ENCODE data around the gene RBMS3.
"Not testable (repeated sequence)": the region's sequence is repeated elsewhere in the genome, so short reads cannot be mapped to it uniquely, and the experiment has no call there.

The RBMS3 gene

DNA sequence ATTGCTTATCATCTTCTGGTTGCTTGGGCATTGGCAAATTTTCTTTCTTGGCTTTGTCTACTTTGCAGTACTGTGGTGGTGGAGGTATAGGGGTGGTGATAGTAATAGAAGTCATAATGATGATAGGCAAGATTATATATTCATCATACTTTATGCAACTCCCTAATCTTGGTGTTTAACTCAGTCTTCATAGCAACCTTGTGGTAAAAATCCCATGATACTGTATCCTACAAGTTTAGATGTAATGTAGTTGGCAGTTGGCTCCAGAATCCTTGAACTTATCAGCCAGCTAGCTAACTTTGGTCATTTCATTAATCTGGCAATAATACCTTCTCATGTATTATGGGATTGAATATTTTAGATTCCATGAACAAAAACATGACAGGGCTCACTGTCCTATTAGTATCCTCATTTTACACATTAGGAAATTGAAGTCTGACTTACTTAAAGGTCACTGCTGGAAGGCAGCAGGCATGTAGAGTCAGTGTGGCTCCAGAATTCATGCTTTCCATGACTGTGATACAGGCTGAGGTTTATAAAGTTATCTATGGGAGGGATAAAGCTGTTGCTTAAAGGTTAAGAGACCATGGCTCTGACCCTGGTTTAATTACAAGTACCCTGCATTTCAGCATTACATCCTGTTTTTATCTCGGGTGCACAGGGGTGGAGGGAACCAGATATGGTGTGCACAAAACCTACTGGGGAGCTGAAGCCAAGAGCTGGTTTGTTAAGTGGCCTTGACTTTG, 33.3 kb downstream of the RBMS3 start:
- DNase-seq: no peak

DNA sequence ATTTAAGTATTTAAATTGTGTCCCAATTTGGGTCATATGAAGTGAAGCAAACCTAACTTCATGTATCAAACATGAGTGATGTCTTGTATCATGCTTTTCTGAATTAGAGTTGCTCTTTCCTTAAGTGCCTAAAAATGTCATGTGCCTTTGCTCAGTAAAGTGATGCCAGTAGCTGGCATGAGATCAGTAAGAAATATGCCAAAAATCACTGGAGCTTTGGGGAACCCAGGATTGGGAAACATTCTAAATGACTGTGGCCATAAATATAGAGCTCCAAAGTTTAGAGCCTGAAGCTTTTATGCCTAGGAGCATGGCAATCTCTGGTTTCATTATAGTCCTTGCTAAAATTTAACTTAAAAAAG, 33.8 kb downstream of the RBMS3 start:
- no peak for DNase-seq

DNA sequence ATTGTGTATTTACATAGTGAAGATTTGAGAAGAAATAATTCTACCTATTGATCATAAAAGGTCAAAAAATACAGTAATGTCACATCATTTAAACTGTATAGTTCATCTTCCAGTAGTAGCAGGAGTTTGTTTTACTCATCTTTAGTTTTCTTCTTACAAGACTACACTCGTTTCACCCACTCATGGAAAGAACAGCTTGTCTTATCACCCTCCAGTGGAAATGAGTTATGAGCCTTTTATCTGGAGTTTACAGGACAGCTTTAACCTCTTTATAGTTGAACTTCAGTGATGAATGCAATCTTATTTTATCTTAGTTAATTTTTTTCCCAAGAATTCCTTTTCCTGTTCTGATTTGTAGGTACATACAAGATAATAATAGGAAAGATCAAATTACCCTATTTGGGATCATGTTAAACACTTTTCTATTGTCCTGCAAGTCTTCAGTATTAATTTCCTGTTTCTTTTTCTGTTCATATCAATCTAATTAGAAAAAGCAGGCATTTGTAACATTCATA, 36.8 kb downstream of the RBMS3 start:
- DNase-seq: no peak

DNA sequence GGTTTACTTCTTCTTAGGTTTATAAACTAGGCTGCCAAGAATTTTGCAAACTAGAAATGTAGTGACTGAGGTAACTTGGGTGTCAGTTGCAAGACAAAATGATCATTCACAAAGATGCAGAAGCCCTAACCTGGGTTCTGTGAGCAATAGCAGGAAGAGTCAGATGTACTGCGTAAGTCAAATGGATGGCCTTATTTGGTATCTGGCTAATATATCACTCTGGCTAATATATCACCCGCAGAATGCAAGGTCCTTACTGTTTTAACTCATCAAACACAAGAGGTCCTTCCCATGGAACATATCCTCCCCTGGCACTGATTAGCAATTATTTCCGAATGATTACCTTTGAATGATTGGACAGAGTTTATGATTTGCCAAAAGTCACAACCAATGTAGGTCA, 37.4 kb downstream of the RBMS3 start:
- DNase-seq: no peak

DNA sequence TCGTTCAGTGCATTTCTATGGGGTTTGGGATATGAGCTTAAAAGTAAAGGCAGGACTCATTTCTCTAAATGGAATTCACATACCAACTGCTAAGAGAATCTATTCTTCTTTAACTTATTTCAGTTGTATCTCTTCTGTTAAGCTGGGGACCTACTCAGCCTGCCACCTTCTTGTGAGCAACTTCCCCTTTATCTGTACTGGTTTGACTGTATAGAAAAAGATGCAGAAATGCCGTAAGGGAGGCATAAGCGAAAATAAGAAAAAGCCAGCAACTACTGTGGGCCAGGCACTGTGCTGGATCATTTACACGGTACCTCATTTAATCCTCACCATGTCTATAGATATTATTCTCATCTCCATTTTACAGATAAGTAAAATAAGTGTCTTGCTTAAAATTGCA, 38.4 kb downstream of the RBMS3 start:
- no peak for DNase-seq

DNA sequence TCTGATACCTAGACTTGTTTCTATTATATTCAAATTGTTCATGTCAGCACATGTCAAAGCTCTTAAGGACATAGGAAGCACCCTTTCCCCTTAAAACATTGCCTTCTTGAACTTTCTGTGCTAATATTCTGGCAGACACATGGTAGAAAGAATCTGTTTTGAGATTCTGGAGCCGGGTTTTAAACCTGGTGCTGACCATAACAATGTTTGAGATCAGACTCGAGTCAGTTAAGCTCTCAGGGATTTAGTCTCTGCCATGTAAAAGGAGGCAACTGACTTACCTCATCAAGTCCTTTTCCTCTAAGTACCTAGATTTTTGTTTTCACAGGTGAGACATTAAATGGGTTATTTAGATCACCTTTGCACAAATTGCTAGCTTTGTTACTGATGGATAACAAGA, 38.9 kb downstream of the RBMS3 start:
- no peak for DNase-seq

DNA sequence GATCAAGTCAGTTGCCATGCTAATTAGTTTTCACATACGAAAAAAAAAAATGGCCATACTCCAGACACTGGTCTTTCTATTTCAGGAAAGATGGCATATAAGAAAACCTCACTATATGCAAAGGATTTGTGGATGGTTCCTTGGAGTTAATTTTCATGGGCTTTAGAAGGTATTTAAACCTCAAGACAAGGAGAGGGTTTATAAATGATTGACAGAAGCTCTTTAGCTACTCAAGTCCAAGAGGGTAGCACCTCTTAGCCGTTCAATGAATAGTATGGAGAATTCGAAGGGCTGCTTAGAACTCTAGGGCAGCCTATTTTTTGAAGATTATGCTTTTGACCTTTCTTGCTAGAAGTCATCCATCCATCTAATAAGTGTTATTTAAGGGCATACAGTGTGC, 41.7 kb downstream of the RBMS3 start:
- DNase-seq: no peak

DNA sequence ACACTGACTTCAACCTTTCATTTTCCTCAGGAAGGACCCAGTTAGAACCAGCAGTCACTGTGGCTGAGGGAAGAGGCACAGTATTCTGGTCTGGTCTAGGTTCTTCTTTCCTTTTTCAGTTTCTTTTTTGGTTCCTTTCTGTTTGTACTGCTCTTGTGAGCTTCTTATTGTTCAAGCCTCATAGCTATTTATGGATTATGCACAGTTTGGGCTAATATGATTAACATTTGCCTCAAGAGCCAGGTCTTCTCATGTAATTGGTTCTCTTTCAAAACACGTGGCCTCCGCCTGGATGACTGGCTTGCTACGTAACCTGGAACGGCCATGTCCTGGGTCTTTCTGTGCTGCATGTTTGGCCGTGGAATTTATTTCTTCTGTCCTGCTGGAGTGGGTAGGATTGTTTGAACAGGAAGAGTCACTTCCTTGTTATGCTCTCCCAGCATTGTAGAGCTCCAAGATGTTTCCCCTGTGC, 43.3 kb downstream of the RBMS3 start:
- no peak for DNase-seq

DNA sequence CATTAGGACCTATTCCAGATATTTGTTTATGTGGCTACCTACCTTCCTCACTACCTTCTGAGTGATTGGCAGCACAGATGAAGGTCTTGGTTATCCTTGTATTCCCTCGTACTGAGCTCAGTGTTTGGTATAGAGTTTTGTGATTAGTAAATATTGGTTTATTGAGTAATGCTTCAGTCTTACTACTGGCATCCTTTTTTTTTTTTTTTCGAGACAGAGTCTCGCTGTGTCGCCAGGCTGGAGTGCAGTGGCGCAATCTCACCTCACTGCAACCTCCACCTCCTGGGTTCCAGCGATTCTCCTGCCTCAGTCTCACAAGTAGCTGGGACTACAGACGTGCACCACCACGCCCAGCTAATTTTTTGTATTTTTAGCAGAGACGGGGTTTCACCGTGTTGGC, 45.7 kb downstream of the RBMS3 start:
- not testable (repeated sequence) for DNase-seq

DNA sequence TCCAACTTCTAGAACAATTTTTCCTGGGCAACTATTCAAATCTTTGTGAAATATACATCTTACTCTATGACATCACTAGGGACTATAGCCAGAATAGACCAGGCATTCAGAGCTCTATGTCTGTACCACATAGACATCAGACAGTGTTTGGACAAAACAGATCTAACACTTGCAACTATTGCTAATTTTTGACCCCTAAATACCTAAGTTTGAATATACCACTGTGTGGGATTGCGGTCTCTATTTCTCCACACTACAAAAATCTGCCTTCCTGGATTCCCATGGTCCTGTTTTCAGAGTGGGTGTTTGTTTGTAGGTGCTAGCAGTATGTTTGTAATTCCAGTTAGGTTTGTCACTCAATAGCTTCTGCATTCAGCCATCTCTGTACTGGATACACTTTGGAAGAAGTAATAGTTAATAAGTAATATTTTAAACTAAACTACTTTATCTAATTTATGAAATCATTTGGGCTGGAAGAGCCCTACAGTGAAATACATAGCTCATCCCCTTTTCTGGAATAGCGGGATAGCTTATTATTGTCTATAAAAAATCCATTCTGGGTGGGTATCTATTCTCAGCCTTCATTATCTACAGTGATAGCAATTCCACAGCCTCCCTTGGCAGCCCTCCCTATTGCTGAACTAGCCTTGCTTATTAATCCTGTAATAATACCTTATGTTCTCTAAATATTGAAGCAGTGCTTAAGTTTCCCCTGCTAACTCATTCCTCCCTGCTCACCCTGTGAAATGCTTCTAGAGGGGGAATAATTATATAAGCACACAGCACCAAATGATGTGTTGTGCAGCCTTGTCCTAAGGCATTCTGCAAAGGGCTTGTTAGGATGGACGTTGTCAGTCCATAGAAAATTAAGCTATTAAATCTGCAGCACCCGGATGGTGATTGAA, 49.4 kb downstream of the RBMS3 start:
- no peak for DNase-seq

DNA sequence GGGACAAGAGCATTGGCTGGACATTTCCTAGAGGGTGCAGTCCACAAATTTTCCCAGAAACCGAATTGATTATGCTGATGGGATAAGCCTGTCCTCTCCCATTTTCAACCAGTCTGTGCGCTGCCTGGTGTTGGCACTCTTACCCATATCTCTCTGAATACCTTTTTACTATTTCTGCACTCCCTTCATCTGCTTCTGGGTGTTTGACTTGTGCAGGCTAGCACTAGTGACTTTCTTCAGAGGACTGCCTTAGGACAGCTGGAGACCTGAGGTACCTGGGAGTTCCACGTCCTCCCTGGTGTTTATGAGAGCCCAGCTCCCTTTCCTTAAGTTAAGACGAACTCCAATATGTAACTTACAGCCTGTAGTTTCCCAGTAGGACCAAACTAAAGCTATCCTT, 50.2 kb downstream of the RBMS3 start:
- no peak for DNase-seq

DNA sequence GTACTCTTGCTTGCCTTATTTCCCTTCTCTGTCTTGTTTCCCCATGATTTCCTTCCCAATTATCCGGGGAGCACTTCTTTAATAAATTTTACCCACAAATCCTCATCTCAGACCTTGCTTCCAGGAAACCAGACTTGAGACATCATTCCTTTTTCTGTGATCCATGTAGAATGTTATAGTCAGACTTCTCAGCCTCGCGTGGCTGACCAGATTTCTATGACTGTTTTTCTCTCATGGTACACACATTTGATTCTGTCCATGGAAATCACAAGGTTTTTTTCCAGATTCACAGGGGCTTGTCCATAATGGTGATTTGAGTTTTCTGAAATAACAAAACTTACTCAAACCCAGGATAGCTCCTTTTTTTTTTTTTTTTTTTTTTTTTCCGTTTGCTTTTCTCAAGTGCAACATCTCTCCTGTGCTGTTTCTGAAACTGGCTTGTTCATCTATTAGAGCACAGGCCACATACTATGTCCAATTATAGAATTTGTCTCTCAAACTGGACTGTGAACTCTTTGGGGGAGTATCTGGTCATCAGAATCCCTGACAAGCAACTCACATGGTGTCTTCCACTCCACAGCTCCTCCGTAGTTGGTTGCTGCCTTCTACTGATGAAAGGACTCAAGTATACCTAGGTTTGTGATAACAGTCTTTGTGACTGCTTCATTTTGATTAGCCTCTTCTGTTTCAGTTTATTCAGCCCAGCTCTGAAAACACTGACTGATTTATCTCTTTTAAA, 50.8 kb downstream of the RBMS3 start:
- DNase-seq: no peak

DNA sequence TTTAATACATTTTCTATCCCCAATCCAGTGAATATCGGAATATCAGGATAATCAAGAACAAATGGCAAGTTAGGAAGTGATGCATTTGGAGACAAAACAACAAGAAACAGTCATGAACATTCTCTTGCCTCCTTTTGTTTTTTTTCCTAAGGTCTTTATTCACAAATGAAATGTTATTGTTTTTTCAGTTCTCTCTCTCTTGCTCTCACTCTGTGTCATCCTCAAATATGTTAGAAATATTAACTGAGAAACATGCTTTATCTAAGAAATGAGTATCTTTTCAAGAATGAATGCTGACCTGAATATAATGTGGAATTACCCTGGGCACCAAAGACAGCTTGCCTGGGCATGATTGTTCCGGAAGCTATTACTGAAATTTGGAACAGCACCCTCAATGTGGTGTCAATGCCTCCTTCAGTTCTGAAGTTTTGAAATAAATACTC, 51.3 kb downstream of the RBMS3 start:
- no peak for DNase-seq

DNA sequence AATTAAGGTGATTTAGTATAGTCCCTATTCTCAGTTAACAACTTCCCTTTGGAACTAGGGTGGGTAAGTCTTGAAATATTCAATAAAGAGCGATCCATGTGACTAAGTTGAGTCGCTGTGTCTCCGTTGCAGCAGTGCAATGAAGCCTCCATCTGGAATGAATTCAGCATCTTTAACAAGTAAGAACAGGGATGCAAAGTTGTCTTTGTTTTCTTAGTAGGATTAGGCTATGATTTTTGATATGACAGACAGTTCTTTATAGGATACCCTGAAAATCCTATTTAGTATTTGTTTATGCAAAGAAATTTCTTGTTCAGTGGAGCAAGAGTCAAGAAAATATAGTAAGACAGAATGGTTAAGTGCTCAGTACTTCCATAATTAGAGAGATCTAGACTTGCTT, 52.7 kb downstream of the RBMS3 start:
- no peak for DNase-seq

DNA sequence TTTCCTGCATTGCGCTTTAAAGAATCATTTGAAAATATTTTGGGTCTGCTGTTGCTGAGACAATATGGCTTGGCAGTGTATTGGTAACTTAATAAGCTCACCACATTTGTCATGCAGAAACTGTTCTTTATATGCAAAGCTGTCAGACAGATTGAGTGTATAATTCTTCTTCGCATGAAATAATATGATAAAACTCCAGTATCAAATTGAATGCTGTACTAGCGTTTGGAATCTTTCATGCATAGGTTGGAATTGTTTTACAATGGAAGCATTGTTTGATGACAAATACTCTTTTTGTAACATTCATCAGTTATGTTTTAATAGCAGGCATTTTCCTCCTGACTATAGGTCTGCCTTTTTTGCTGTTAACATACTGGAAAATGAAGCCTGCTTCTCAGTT, 53.8 kb downstream of the RBMS3 start:
- no peak for DNase-seq

DNA sequence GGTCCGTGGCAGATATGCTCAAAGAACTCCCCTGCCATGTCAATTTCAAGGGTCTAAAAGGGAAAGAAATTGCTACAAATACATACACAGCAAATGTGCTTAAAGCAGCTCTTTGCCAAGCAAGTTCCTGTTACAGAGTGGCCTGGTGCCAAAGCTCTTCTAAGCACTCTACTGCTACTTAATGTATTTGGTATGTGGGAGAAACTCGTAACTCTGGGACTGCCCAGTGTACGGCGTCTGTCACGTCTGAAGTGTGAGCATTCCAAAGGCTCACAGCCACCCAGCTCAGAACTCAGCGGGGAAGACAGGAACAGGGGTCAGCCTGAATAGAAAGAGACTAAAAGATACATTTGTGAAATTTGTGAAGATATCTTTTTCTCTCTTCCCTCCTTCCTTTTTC, 54.6 kb downstream of the RBMS3 start:
- no peak for DNase-seq

DNA sequence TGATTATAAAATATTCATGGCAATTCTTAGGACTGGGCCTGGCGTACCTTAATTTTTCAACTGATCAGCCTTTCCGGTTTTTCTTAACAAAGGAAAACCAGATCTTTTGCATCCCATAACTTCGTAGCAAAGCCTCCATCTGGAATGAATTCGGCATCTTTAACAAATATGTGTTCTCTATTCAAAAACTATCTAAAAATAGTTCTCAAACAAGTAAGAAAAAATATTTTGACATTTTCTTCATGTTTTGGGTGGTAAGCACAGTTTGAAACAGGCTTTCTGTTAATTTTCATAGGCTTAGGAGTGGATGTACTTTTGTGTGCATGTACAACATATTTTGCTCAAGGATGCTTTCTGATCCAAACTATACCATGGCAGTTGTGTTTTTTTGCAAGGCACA, 55.1 kb downstream of the RBMS3 start:
- no peak for DNase-seq

DNA sequence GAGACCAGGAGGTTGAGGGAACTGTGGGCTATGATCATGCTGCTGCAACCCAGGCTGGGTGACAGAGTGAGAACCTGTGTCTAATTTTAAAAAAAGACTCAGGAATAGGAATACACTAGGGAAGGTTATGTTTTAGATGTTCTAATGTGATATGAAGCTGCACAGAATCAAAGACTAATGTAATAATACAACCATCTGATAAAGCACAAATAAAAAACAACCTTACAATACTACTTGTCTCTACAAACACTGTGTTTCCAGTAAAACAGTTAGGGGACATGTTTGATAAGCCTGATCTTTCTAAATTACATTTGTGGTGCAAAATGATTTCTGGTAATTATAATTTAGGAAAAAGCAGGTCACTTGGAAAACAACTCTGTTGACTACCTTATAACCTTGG, 56.7 kb downstream of the RBMS3 start:
- no peak for DNase-seq

DNA sequence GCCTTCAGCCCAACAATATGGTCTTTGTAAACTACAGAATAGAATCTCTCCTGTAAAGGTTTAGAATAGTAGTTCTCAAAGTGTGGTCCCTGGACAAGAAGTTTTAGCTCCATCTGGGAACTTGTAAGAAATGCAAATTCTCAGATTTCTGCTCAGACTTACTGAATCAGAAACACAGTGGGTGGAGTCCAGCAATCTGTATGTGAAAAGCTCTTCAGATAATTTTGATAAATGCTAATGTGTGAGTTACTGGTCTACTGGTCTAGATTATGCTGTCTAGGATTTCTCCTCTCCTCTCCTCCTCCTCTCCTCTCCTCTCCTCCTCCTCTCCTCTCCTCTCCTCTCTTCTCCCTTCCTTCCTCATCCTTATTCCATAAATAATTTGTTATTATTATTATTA, 57.5 kb downstream of the RBMS3 start:
- no peak for DNase-seq

DNA sequence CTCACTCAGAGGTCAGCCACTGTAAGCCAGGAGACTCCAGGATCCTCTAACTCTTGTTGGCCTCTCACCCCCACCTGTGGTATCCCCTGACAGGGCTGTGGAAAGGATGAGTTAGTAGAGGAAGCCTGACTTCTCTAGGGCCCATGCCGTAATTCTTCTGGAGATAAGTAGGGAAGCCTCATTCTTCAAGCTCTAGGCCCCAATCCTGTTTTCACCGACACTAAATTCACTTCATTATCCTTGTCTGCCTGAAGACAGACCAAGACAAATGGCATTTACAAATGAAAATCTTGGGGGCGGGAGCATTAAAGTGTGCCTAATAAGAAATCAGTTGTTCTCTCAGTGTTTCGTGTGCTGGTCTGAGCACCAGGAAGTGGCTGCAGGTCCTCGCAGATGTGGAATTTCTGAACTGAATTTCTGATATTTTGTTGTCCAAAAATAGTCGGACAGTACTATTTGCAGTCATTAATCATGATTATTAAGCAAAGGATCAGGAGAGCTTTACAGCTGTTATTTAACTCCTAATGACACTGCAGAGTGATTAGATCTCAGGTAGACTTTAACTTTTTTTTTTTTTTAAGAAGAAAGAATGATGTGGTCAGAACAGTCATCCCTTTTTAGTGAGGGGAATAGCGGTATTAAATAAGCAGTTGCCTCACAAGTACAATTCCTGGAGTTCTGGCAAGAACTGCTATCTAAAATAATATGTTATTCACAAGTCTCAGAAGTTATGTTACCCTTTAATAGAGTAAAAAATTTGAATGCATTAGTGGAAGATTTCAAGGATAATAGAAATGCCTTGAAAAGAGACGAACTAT, 58.4 kb downstream of the RBMS3 start:
- DNase-seq: no peak

DNA sequence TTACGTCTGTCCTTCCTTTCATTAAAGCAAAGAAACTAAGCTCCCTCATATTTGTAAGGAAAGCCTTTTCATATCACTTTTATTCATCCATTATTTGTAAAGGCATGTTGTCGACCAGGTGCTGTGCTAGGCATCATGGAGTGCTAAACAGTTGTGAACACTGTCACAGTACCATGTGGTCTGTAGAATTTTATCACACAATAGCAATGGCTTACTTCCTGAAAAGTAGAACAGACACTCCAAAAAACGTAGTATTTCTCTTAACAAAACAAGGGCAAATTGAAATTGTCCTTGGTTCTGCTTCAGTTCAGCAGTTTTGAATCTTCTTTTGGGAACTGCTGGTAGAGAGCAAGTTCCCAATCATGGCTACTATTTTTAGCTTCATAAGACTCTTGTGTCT, 63.3 kb downstream of the RBMS3 start:
- DNase-seq: no peak

DNA sequence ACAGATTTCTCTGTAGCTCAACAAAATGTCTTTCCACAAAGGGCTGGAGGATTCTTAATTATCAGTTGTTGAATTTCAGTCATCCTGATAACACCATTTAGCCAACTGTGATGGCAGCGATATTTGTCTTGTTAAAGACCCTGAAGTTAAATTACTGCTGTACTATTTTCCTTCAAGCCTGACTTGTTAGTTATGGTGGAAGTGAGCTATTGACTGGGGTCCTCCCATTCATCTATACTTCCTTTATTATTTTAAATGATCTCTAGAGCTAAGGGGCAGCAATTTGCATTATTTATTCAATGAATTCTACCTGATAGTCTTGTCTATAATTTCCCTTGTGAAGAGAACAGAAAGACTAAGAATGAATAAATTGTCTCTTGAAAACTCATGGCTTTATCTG, 64.1 kb downstream of the RBMS3 start:
- no peak for DNase-seq
